HG02981 (cell line): ENCODE results near the gene CSRNP2.
A peak's percentile ranks its signal among the peaks of the same experiment; 100 is the strongest.
"Not testable (repeated sequence)": the region's sequence is repeated elsewhere in the genome, so short reads cannot be mapped to it uniquely, and the experiment has no call there.

ENCODE experiments used
- ATAC-seq: cut with Tn5 transposase; IDR thresholded peaks from one replicate; pipeline ENCODE4 v1.9.1; 2021; ENCODE audit warnings: mild to moderate bottlenecking, moderate library complexity; ENCODE audit not compliant: unreplicated experiment

Gene CSRNP2

DNA sequence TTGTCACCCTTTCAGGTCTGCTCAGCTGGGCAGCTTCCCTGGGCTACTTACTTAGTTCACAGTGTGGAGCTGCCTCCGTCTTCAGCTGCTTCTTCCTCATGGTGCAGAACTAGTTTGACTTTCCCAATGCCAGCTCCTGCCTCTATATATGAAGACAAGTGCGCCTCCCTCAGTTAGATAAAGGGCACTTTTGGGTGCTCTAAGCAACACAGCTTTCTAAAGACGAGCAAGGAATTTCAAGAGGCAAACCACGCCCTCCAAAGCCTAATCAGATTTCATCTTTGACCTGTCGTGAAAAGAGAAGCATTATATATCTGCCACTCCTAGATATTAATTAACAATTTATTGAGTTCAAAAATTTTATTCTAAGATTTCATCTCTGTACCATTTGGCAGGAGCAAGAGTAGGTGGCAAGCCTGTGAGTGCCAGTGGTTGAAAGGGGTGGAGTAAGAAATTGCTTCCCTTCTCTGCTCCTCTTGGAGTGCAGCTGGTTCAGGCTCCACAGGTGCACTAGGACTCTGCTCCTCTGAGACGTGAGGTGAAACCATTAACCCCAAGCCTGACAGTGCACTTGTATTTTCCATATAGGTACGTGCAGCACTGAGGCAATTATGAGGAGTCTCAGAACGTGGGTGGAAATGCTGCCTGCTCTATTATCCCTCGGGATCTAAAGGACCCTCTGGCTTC is 55.1 kb downstream of the CSRNP2 start:
- ATAC-seq, result no peak

GRCh38 chr12:51027342-51027835 is 56.0 kb downstream of the CSRNP2 start:
- ATAC-seq, result no peak

DNA sequence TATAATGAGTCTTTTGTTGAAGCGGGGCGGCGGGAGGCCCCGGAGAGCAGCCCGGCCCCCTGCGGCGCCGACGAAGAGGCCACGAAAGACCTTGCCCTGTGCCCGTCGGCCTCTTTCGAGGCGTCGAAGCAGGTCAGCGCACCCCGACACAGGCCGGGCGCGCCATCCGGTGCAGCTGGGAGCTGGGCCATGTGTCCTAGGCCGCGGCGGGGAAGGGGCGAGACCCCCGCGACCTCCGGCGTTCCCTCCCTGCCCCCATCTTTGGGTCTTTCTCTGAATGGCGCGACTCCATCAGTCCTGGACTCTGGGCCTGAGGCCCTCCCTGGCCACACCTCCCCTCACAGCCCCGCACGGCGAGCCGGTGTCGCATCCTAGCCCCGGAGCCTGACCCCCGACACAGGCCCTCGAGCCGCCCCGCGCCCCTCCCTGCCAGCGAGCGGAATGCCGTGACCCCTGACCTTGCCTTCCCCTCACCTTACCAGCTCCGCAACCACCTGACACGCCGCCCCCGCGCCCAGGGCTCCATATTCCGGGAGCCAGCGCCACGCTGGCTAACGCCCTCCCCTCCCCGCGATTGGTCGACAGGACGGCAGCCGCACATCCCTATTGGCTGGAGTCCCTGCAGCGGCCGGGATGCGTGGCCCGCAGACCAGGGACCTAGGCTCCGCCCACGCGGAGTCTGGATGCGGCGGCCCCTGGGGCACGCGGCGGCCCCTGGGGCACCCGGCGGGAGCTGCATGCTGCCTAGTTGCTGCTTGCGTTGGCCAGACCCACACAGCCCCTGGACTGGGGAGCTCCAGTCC is 57.4 kb downstream of the CSRNP2 start, which contains the start of gene SLC11A2:
Gene SLC11A2, minus strand, starts transcription at position 549 of the 803 bp plus-strand sequence. CDS start 15,656 bp downstream, outside the sequence.
- peak; percentile 86 for ATAC-seq

DNA sequence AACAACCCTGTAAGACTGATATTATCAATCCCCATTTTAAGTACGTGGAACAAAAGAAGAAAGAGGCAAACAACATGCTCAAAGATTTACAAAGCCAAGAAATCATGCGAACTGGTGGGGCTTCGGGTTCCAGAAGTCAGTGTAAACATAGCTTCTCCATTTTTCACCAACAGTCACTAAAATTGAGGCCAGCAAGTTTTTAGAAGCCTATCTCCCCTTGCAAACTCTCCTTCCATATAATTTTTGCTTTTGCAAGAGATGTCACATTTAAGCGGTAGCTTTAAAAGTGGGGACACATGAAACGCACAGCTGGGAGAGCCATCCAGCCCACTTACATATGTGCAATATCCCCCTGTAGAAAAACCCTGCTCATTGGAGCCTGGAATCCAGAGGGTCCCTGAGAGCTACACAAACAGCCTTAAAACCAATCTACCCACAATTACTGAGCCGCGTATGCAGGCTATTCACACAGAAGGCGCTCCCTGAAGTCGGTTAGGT is 58.0 kb downstream of the CSRNP2 start:
- no peak for ATAC-seq

- no peak for ATAC-seq
These were observed 59.6 kb downstream of the CSRNP2 start for GRCh38 chr12:51023625-51024382.

GRCh38 chr12:51021694-51022093 is 61.7 kb downstream of the CSRNP2 start:
- no peak for ATAC-seq

DNA sequence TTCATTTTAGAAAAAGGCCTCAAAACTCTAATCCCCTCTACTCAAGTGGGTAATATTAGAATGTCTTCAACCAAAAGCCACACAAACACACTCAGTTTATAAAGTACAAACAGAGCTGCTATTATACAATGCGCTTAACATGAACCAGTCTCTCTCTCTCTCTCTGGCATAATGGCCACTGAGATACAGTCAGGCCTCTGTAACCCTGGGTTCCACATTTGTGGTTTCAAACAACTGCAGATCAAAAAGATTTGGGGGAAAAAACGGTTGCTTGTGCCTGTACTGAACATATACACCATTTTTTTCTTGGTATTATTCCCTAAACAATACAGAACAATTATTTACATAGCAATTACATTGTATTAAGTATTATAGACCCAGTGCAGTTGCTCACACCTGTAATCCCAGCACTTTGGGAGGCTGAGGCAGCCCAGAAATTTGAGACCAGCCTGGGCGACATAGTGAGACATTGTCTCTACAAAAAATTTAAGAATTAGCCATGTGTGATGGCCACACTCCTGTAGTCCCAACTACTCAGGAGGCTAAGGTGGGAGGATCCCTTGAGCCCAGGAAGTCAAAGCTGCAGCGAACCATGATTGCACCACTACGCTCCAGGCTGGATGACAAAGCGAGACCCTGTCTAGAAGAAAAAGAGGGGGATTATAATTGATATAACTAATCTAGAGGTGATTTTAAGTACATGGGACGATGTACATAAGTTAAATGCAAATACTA is 62.8 kb downstream of the CSRNP2 start:
- ATAC-seq, result no peak

DNA sequence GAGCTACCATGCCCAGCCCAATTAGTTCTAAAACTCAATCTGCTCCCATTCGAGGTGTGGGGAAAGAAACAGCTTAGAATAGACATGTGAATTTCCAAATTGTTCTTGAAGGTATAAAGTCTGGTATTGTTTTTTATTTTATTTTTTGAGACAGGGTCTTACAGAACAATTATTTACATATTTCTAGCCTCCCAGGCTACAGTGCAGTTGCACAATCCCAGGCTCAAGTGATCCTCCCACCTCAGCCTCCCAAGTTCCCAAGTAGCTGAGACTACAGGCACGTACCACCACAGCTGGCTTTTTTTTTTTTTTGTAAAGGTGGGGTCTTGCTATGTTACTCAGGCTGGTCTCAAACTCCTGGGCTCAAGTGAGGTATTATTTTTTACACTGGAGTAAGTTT is 63.5 kb downstream of the CSRNP2 start:
- ATAC-seq, result no peak

GRCh38 chr12:51018956-51019355 is 64.4 kb downstream of the CSRNP2 start:
- no peak for ATAC-seq

- ATAC-seq, result no peak
These were observed 65.9 kb downstream of the CSRNP2 start for GRCh38 chr12:51017452-51017851.

GRCh38 chr12:51014467-51014866 is 68.9 kb downstream of the CSRNP2 start:
- not testable (repeated sequence) for ATAC-seq

DNA sequence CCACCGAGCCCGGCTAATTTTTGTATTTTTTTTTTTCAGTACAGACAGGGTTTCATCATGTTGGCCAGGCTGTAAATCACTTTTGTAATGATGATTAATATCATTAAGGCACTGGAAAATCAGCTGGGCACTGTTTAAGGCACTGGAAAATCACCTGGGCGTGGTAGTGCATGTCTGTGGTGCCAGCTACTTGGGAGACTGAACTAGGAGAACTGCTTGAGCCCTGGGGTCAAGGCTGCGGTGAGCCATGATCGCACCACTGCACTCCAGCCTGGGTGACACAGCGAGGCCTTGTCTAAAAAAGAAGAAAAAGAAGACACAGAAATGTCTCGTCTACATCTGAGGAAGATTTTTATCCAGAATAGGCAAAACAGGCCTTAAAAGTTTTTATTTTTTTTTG is 70.0 kb downstream of the CSRNP2 start:
- ATAC-seq, result no peak

DNA sequence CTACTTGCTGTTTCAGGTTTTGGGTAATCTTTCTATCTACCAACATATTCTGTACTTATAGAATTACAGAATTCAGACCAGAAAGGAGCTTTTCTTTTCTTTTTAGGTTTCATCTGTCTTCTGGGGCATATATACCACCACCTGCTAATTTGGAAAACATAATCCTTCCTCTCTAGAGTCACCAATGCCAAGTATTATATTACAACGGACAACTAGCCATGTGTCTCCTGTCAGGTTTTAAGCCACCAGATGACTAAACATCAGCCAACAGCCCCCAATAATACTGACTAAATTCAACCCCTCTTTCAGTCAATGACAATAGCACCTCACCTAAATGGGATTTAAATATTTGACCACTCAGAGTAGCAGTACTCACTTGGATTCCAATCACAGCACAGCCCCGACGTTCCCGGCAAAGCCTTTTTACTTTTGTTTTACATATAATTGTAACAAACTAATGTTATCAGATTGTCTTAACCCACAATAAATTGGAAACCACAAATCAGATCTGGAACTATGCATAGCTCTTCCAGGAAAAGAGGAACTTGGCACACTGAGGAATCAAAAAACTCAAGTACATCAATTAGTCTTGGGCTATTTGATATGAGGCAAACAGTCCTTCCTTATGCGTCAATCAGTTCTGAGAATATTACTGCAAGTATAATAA is 70.7 kb downstream of the CSRNP2 start:
- no peak for ATAC-seq

DNA sequence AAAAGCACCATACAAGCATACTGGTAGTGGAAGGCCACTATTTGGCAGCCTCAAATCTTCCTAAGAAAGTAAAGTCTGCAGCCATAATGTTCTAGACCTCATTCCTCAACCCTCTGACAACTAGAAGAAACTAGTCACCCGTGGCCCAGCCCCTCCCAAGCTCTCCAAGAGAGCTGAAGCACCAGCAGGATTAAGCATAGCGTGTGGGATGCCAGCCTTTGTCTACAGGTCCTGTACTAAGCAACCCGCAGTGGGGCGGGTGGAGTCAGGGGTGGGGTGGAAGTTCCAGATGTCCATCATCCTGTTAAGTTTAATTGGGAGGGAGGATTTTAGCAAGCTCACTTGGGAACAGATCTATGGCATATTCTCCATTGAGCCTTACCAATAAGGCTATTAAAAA is 71.4 kb downstream of the CSRNP2 start:
- ATAC-seq, result no peak
